NCI-H69 (cell line): ENCODE measurements around the gene ADAMTSL2.

ENCODE experiments used
- DNase-seq: peaks from one replicate; lab custom pipeline; 2025; lab: John Stamatoyannopoulos, UW

ADAMTSL2 gene

GRCh38 chr9:133575186-133576030, 40.9 kb downstream of the ADAMTSL2 start:
- DNase-seq = no peak

GRCh38 chr9:133576031-133576874, 41.7 kb downstream of the ADAMTSL2 start:
- DNase-seq = peak; percentile 33

GRCh38 chr9:133576875-133577736, 42.6 kb downstream of the ADAMTSL2 start:
- DNase-seq = no peak

GRCh38 chr9:133577737-133578112, 43.2 kb downstream of the ADAMTSL2 start:
- no peak for DNase-seq

- no peak for DNase-seq
These were observed 44.3 kb downstream of the ADAMTSL2 start for GRCh38 chr9:133578524-133579441.

- DNase-seq = no peak
These were observed 45.3 kb downstream of the ADAMTSL2 start for GRCh38 chr9:133579601-133580418.

- no peak for DNase-seq
These were observed 45.9 kb downstream of the ADAMTSL2 start for GRCh38 chr9:133580419-133580738.

- DNase-seq = no peak
These were observed 46.5 kb downstream of the ADAMTSL2 start for GRCh38 chr9:133581011-133581410.

- DNase-seq = no peak
These were observed 47.2 kb downstream of the ADAMTSL2 start for GRCh38 chr9:133581513-133582343.

GRCh38 chr9:133582501-133583045, 48.1 kb downstream of the ADAMTSL2 start:
- peak; percentile 70 for DNase-seq

- no peak for DNase-seq
These were observed 48.6 kb downstream of the ADAMTSL2 start for GRCh38 chr9:133583111-133583510.

GRCh38 chr9:133583586-133583985, 49.1 kb downstream of the ADAMTSL2 start:
- DNase-seq = no peak

GRCh38 chr9:133584167-133584558, 49.7 kb downstream of the ADAMTSL2 start:
- peak; percentile 54 for DNase-seq

GRCh38 chr9:133584559-133585476, 50.3 kb downstream of the ADAMTSL2 start:
- DNase-seq = peak; percentile 98

GRCh38 chr9:133585481-133586351, 51.2 kb downstream of the ADAMTSL2 start:
- DNase-seq = peak; percentile 88

GRCh38 chr9:133587051-133587450, 52.5 kb downstream of the ADAMTSL2 start:
- no peak for DNase-seq

- DNase-seq = no peak
These were observed 53.0 kb downstream of the ADAMTSL2 start for GRCh38 chr9:133587466-133587865.
